Dendritic cell treated with granulocyte-macrophage colony-stimulating factor and Interleukin-4, amounts not matched to agents 40 ng/mL and 50 ng/mL, for 4 days (primary cell): ENCODE data around the gene ULK4.
"Not testable (repeated sequence)": the region's sequence is repeated elsewhere in the genome, so short reads cannot be mapped to it uniquely, and the experiment has no call there.

ENCODE experiments used
- H3K27ac Mint-ChIP-seq: one replicate; pipeline ENCODE4 v1.8.0; 2022; ENCODE audit warnings: mild to moderate bottlenecking, mixed read lengths
- H3K27me3 Mint-ChIP-seq: one replicate; pipeline ENCODE4 v1.8.0; 2022; ENCODE audit warnings: mild to moderate bottlenecking, mixed read lengths
- H3K36me3 Mint-ChIP-seq: one replicate; pipeline ENCODE4 v1.8.0; 2022; ENCODE audit warnings: low read depth, mixed read lengths
- H3K4me1 Mint-ChIP-seq: one replicate; pipeline ENCODE4 v1.8.0; 2022; ENCODE audit warnings: low read depth, mixed read lengths
- H3K4me3 Mint-ChIP-seq: one replicate; pipeline ENCODE4 v1.8.0; 2022; ENCODE audit warnings: mild to moderate bottlenecking, moderate library complexity, mixed read lengths
- H3K9me3 Mint-ChIP-seq: one replicate; pipeline ENCODE4 v1.8.0; 2022; ENCODE audit warnings: mixed read lengths
- intact Hi-C: fragments of 100-400 bp; cut with micrococcal nuclease; formaldehyde crosslinking; loops from one replicate; pipeline ENCODE4 v1.15.0; 2022

The ULK4 gene

DNA sequence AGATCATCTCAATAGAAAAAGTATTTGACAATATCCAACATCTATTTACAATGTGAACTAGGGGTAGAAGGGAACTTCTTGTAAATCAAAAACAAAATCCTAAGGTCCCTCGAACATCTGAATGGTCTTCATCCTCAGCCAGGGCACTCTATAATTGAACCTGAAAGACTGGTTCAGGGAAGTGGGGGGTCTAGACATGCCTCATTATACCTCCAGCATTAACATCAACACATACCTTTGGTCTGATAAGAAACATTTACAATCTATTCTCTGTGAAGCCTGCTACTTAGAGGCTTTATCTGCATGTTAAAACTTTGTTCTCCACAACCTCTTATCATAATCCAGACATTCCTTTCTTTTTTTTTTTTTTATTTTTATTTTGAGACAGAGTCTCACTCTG, 550.8 kb downstream of the ULK4 start:
- no peaks in the 10 kb centered on the region for H3K36me3 Mint-ChIP-seq
- intact Hi-C loops, result no loop called here
- no peak overlapping the region for H3K27ac Mint-ChIP-seq
- no peaks in the 10 kb centered on the region for H3K4me1 Mint-ChIP-seq
- peaks cover 14% of the 10 kb centered on the region for H3K9me3 Mint-ChIP-seq
- no peaks in the 10 kb centered on the region for H3K27me3 Mint-ChIP-seq
- no peak overlapping the region for H3K4me3 Mint-ChIP-seq

DNA sequence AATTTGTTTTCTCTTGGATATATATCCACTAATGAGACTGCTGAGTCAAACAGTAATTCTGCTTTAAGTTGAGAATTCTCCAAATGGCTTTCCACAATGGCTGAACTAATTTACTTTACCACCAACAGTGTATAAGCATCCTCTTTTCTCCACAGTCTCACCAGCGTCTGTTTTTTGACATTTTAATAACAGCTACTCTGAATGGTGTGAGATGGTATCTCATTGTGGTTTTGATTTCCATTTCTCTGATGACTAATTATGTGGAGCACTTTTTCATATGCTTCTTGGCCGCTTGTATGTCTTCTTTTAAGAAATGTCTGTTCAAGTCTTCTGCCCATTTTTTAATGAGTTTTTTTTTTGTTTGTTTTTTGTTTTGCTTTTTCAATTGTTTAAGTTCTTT, 556.4 kb downstream of the ULK4 start:
- intact Hi-C loops, result no loop called here
- no peaks in the 10 kb centered on the region for H3K36me3 Mint-ChIP-seq
- H3K9me3 Mint-ChIP-seq, result peaks cover 14% of the 10 kb centered on the region
- H3K27me3 Mint-ChIP-seq, result no peaks in the 10 kb centered on the region
- H3K4me1 Mint-ChIP-seq, result no peaks in the 10 kb centered on the region
- no peak overlapping the region for H3K27ac Mint-ChIP-seq
- H3K4me3 Mint-ChIP-seq, result no peak overlapping the region

DNA sequence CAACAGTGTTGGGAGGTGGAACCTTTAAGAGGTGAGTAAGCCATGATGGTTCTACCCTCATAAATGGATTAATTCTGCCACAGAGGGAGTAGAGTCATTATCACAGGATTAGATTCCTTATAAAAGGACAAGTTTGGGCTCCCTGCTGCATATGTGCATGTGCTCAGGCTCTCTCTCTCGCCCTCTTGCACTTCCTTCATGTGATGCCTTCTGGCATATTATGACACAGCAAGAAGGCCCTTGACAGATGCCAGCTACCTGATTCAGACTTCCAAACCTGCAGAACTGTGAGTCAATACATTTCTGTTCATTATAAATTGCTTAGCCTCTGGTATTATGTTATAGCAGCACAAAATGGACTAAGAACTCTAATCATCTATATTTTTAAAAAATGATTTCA, 557.3 kb downstream of the ULK4 start:
- peaks cover 14% of the 10 kb centered on the region for H3K9me3 Mint-ChIP-seq
- no peak overlapping the region for H3K4me3 Mint-ChIP-seq
- H3K4me1 Mint-ChIP-seq, result no peaks in the 10 kb centered on the region
- no peaks in the 10 kb centered on the region for H3K36me3 Mint-ChIP-seq
- intact Hi-C loops, result no loop called here
- no peak overlapping the region for H3K27ac Mint-ChIP-seq
- H3K27me3 Mint-ChIP-seq, result no peaks in the 10 kb centered on the region

DNA sequence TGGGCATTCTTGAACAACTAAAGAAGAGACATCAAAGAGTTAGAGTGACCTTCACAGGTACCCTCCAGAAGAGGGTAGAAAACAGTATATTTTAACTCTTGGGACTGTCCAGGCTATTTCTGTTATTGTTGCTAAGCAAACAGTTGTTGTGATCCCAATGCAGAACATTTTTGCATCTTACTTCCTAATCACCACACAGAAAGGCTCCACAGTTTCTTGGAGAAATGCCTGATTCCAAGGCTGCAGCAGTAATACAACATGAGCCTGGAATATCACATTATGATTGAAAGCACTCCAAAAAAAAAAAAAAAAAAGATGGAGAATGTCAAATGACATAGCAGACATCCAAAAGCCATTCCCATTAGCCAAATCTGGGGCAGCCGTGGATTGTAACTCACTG, 567.0 kb downstream of the ULK4 start:
- intact Hi-C loops, result no loop called here
- Mint-ChIP-seq H3K9me3 (no peaks in the 10 kb centered on the region), H3K4me3 (no peak overlapping the region), H3K4me1 (no peaks in the 10 kb centered on the region), H3K27ac (no peak overlapping the region), H3K36me3 (no peaks in the 10 kb centered on the region), H3K27me3 (no peaks in the 10 kb centered on the region)

DNA sequence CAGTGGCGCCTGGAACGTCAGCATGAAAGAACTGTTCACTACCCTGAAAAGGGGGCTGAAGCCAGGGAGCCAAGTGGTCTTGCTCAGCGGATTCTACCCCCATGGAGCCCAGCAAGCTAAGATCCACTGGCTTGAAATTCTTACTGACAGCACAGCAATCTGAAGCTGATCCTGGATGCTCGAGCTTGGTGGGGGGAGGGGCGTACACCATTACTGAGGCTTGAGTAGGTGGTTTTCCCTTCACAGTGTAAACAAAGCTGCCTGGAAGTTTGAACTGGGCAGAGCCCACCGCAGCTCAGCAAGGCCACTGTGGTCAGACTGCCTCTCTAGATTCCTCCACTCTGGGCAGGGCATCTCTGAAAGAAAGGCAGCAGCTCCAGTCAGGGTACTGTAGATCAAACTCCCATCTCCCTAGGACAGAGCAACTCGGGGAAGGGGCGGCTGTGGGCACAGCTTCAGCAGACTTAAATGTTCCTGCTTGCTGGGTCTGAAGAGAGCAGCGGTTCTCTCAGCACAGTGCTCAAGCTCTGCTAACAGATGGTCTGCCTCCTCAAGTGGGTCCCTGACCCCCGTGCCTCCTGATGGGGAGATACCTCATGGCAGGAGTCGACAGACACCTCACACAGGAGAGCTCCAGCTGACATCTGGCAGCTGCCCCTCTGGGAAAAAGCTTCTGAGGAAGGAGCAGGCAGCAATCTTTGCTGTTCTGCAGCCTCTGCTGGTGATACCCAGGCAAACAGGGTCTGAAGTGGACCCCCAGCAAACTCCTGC, 591.0 kb downstream of the ULK4 start:
- H3K4me3 Mint-ChIP-seq, intact Hi-C loops, H3K4me1 Mint-ChIP-seq, H3K27me3 Mint-ChIP-seq, H3K36me3 Mint-ChIP-seq, H3K27ac Mint-ChIP-seq: not testable (repeated sequence)
- peaks cover 28% of the 10 kb centered on the region for H3K9me3 Mint-ChIP-seq

DNA sequence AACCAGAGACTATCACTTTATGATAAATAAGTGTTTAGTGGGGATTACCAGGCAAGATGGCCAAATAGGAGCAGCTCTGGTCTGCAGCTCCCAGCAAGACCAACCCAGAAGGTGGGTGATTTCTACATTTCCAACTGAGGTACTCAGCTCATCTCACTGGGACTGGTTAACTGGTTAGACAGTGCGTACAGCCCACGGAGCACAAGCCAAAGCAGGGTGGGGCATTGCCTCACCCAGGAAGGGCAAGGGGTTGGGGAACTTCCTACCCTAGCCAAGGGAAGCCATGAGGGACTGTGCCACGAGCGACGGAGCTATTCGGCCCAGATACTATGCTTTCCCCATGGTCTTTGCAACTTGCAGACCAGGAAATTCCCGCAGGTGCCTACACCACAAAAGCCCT, 591.6 kb downstream of the ULK4 start:
- Mint-ChIP-seq H3K9me3 (peaks cover 28% of the 10 kb centered on the region), H3K4me1 (no peaks in the 10 kb centered on the region), H3K36me3 (no peaks in the 10 kb centered on the region), H3K27ac (no peak overlapping the region), H3K27me3 (no peaks in the 10 kb centered on the region), H3K4me3 (no peak overlapping the region)
- intact Hi-C loops, result no loop called here

DNA sequence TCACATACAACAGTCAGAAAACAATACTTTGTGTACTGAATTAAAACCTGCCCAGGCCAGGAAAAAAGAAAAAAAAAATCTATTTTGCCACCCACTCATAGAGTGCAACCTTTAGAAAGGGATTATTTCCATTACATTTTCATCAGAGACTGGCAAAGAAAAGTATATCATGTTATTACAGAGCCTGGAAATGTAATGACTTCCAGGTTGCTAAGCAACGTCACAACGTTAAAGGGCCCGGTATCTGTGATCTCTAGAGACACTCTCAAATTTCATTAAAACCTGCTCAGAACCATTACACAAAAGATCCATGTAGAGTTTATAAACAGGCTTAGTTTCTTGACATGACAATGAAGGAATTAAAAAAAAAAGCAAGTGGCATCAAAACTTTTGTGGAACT, 592.1 kb downstream of the ULK4 start:
- H3K9me3 Mint-ChIP-seq, result peaks cover 28% of the 10 kb centered on the region
- H3K4me3 Mint-ChIP-seq, result no peak overlapping the region
- H3K27ac Mint-ChIP-seq, result no peak overlapping the region
- no peaks in the 10 kb centered on the region for H3K27me3 Mint-ChIP-seq
- no peaks in the 10 kb centered on the region for H3K4me1 Mint-ChIP-seq
- H3K36me3 Mint-ChIP-seq, result no peaks in the 10 kb centered on the region
- intact Hi-C loops, result no loop called here

DNA sequence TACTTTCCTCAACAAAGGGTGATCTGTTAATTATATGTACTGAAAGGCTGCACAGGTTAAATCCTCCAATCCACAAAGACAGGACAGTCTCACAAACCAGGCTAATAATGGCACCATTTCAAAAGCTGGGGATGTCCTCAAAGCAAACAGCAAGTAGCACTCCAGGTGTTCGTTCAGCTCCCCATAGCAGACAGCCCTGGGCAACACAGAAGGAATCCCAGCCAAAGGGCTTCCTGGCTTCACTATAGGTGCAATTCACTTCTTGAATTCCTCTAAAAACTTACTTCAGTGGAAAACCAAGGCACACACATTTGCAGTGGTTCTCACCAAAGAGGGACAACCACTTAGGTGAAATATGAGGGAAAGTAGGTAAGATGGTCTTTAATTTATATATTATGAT, 595.9 kb downstream of the ULK4 start:
- H3K4me3 Mint-ChIP-seq, result no peak overlapping the region
- no peaks in the 10 kb centered on the region for H3K36me3 Mint-ChIP-seq
- H3K27me3 Mint-ChIP-seq, result no peaks in the 10 kb centered on the region
- no peak overlapping the region for H3K27ac Mint-ChIP-seq
- no peaks in the 10 kb centered on the region for H3K4me1 Mint-ChIP-seq
- no peaks in the 10 kb centered on the region for H3K9me3 Mint-ChIP-seq
- intact Hi-C loops, result no loop called here

DNA sequence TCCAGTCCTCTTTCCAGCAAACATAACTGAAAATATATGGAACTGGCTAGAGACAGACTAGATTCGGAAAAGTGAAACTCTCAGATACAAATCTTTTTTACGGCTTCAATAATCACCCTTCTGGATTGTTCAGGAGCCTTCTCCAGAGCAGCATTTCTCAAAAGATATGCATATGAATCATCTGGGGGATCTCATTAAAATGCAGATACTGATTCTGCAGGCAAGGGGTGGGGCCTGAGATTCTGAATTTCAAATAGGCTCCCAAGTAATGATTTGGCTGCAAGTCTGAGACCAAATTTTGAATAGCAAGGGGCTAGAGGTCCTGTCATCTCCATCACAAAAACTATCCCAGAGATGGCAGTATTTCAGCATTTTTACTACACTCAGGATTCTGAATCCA, 597.2 kb downstream of the ULK4 start:
- Mint-ChIP-seq H3K27ac (no peak overlapping the region), H3K36me3 (no peaks in the 10 kb centered on the region), H3K9me3 (no peaks in the 10 kb centered on the region), H3K4me1 (no peaks in the 10 kb centered on the region), H3K27me3 (no peaks in the 10 kb centered on the region), H3K4me3 (no peak overlapping the region)
- intact Hi-C loops, result no loop called here

DNA sequence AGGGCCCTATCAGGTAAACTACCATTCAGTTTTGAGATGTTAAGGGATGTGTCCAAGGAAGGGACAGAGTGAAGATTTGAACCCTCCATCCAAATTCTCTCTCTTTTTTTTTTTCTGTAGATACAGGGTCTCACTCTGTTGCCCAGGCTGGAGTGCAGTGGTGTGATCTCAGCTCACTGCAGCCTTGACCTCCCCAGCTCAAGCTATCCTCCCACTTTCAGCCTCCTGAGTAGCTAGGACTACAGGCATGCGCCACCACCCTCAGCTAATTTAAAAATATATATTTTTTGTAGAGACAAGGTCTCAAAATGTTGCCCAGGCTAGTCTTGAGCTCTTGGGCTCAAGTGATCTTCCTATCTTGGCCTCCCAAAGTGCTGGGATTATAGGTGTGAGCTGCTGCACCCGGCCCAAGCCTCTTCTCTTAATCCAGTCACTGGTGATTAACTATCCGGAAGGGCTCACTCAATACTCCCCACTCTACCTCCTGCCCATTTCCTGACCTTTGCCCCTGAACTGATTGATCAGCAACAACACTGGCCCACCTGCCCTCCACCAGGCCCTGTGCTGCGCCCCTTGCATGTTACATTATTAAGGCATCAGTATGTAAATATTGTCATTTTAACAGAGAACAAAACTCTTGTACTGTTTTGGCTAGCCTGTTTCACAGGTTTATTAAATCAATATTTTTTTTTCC, 597.9 kb downstream of the ULK4 start:
- intact Hi-C loops, result no loop called here
- Mint-ChIP-seq H3K27me3 (no peaks in the 10 kb centered on the region), H3K27ac (no peak overlapping the region), H3K9me3 (no peaks in the 10 kb centered on the region), H3K36me3 (no peaks in the 10 kb centered on the region), H3K4me1 (no peaks in the 10 kb centered on the region), H3K4me3 (no peak overlapping the region)

DNA sequence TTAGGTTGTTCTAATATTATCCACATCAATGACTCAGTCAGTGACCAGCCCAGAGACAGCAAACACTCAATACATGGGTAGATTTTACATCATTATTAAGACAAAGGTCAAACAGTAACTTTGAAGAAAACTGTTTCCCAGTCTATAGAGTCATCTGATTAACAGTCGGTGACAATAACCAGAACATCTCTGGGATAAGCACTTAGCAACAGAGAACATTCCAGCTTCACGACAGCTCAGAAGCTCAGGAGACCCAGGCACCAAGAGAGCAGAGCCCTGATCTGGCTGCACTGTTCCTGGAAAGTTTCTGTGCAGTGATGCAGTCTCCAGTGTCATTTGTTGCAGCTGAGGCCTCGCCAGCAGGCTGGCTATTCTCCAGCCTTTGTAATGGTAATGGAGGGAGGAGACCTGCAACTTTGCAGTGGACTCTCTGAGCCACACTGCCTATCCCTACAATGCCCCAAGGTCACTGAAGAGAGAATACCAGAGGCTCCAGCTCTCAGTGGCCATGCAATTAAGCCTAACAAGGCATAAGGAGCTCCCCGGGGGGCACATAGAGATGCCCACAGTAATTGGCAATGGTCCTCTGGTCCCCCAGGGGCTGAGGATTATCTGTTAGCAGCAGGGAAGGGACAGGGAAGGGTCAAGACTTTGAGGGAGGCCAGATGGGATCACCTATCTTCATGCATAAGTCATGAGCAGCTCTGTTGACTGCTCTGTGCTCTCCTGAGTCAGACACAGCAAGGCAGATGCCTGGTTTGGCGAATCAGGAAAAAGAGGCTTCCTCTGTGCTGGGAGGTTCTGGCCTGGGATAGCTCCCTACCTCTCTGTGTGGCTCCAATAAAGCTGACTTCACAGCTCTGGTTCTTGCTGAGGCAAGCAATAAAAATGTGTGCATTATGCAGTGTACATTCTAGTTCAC, 599.0 kb downstream of the ULK4 start:
- no peak overlapping the region for H3K4me3 Mint-ChIP-seq
- H3K36me3 Mint-ChIP-seq, result no peaks in the 10 kb centered on the region
- no peaks in the 10 kb centered on the region for H3K27me3 Mint-ChIP-seq
- intact Hi-C loops, result no loop called here
- no peaks in the 10 kb centered on the region for H3K4me1 Mint-ChIP-seq
- no peak overlapping the region for H3K27ac Mint-ChIP-seq
- H3K9me3 Mint-ChIP-seq, result no peaks in the 10 kb centered on the region

DNA sequence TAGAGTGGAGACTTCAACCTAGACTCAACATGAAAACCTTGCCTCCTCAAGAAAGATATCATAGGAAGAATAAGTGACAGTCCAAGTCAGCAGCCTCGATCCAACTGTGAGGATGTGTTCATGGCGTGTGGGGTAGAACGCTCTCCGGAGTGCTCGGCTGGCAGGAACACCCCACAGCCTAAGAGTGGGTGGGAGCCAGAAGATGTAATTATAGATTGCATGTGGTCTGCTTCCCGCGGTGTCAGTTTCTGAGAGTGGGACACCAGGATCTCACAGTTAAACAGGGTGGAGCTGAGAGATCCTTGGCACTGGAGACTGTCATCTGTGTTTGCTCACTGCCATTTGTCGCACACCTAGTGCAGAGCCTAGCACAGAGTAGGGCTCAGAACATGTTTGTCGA, 604.6 kb downstream of the ULK4 start:
- Mint-ChIP-seq H3K27ac (no peak overlapping the region), H3K36me3 (no peaks in the 10 kb centered on the region), H3K9me3 (no peaks in the 10 kb centered on the region), H3K4me3 (no peak overlapping the region), H3K27me3 (no peaks in the 10 kb centered on the region), H3K4me1 (peaks cover 9% of the 10 kb centered on the region)
- intact Hi-C loops, result no loop called here

DNA sequence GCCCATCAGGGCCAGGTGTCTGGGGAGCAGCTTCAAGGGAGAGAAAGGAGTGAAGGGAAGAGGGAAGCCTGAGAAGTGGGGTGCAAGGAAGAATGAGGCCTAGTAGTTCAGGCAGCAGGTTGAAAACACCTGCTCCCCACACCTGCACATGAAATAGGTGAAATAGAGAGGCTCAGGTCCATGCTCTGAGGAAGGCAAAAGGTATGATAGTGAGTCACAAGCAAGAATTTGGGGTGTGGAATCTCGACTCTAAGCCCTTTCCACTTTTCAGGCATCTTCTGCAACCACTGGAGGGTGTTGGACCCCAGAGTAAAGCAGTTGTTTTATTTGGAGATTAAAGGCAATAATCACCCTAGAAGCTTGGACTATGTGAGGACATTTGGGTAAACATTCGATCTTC, 605.1 kb downstream of the ULK4 start:
- no peaks in the 10 kb centered on the region for H3K9me3 Mint-ChIP-seq
- no peak overlapping the region for H3K27ac Mint-ChIP-seq
- H3K4me3 Mint-ChIP-seq, result no peak overlapping the region
- H3K36me3 Mint-ChIP-seq, result no peaks in the 10 kb centered on the region
- no peaks in the 10 kb centered on the region for H3K27me3 Mint-ChIP-seq
- intact Hi-C loops, result no loop called here
- H3K4me1 Mint-ChIP-seq, result peaks cover 14% of the 10 kb centered on the region

DNA sequence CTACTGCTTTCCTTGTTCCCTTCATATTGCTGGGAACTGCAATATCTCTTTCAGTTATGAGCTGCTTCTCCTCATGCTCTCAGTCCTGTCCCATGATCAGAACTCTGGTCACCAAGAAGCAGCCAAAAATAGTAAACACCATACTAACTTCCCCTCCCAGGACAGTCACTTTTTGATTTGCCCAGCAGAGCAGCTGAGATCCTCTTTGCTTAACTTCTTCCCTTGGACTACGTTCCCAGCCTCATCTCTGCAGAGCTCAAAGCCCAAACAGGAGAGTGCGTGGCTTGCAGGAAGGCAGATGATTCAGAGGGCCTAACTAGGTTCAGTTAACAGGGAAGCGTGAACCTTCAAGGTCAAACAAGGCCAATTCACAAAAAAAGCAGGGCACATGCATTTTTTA, 609.4 kb downstream of the ULK4 start:
- Mint-ChIP-seq H3K4me1 (peaks cover 18% of the 10 kb centered on the region), H3K27me3 (no peaks in the 10 kb centered on the region), H3K27ac (peak overlapping the region; percentile 56), H3K4me3 (no peak overlapping the region), H3K36me3 (no peaks in the 10 kb centered on the region), H3K9me3 (no peaks in the 10 kb centered on the region)
- intact Hi-C loops, result no loop called here
